ENCODE data around the gene RALA.

- TF ChIP-seq CTCF (IDR thresholded peaks at IDR 0.05; ENCODE audit: low read depth, low read length), result no peak
- TF ChIP-seq POLR2A (IDR thresholded peaks at IDR 0.05; ENCODE audit: extremely low read depth, insufficient read length), result no peak
Measured at GRCh38 chr7:39691821-39692220, 68.4 kb downstream of the RALA start.

Data from NB4 (cell line).